ENCODE data around the gene YARS1. TPM values are rescaled to one million over a fixed set of nuclear protein-coding genes. Genes with fewer than 3 reads are reported as not detected.

The YARS1 gene
- total RNA-seq, 6 donors from 2014 or later, result 82.1 to 110 (median 95.1) TPM

GRCh38 chr1:32782086-32782485 is 35.1 kb downstream of the YARS1 start:
- Histone ChIP-seq H3K36me3 (peaks cover 31 to 100% (median 82%) of the 10 kb centered on the region in 4 donors), H3K4me1 (peaks cover 0 to 5% (median 0%) of the 10 kb centered on the region in 4 donors), H3K4me3 (no peak overlapping the region), H3K27ac (no peak overlapping the region), H3K9me3 (no peaks in the 10 kb centered on the region), H3K27me3 (no peaks in the 10 kb centered on the region)
- ATAC-seq (ENCODE audit: low FRiP score in 2 of 2) (no peak), DNase-seq (no peak)
- 88 to 90% methylated on average over 5 of the region's 5 CpGs for WGBS, 2 donors
- TF ChIP-seq POLR2AphosphoS5 (IDR thresholded peaks at IDR 0.05) (no peak), EP300 (IDR thresholded peaks at IDR 0.05) (no peak), CTCF (IDR thresholded peaks at IDR 0.05) (no peak), POLR2A (IDR thresholded peaks at IDR 0.05) (no peak)

- Histone ChIP-seq H3K36me3 (peaks cover 24 to 100% (median 81%) of the 10 kb centered on the region in 4 donors), H3K4me3 (no peak overlapping the region), H3K4me1 (peaks cover 0 to 4% (median 1%) of the 10 kb centered on the region in 4 donors), H3K27me3 (no peaks in the 10 kb centered on the region), H3K27ac (no peak overlapping the region), H3K9me3 (no peaks in the 10 kb centered on the region)
- WGBS, 2 donors, result 80 to 90% methylated on average over 6 to 8 of the region's 8 CpGs
- no peak for TF ChIP-seq POLR2A (IDR thresholded peaks at IDR 0.05)
- no peak for TF ChIP-seq EP300 (IDR thresholded peaks at IDR 0.05)
- TF ChIP-seq POLR2AphosphoS5 (IDR thresholded peaks at IDR 0.05), result no peak
- no peak for TF ChIP-seq CTCF (IDR thresholded peaks at IDR 0.05)
- DNase-seq (no peak), ATAC-seq (ENCODE audit: low FRiP score in 2 of 2) (no peak)
These were observed 36.4 kb downstream of the YARS1 start for GRCh38 chr1:32780628-32781234.

- no peaks in the 10 kb centered on the region for H3K9me3 ChIP-seq
- H3K4me3 ChIP-seq, result no peak overlapping the region
- ATAC-seq (ENCODE audit: low FRiP score in 2 of 2) (no peak), DNase-seq (no peak)
- peaks cover 21 to 100% (median 81%) of the 10 kb centered on the region in 4 donors for H3K36me3 ChIP-seq
- H3K27me3 ChIP-seq, result no peaks in the 10 kb centered on the region
- H3K4me1 ChIP-seq, result peaks cover 0 to 10% (median 7%) of the 10 kb centered on the region in 4 donors
- no peak for TF ChIP-seq EP300 (IDR thresholded peaks at IDR 0.05)
- TF ChIP-seq POLR2AphosphoS5 (IDR thresholded peaks at IDR 0.05), result no peak
- TF ChIP-seq POLR2A (IDR thresholded peaks at IDR 0.05), result no peak
- no peak for TF ChIP-seq CTCF (IDR thresholded peaks at IDR 0.05)
- 89 to 100% methylated on average over 6 to 8 of the region's 8 CpGs for WGBS, 2 donors
- H3K27ac ChIP-seq, result peak overlapping the region in 1 of 4 donors; percentile 12
These were observed 37.2 kb downstream of the YARS1 start for GRCh38 chr1:32780005-32780404.

GRCh38 chr1:32779242-32779641 is 37.9 kb downstream of the YARS1 start:
- H3K27me3 ChIP-seq, result no peaks in the 10 kb centered on the region
- peaks cover 21 to 100% (median 82%) of the 10 kb centered on the region in 4 donors for H3K36me3 ChIP-seq
- DNase-seq (no peak), ATAC-seq (ENCODE audit: low FRiP score in 2 of 2) (no peak)
- no peak for TF ChIP-seq POLR2A (IDR thresholded peaks at IDR 0.05)
- TF ChIP-seq EP300 (IDR thresholded peaks at IDR 0.05), result no peak
- 93 to 94% methylated on average over 5 of the region's 5 CpGs for WGBS, 2 donors
- H3K4me1 ChIP-seq, result peaks cover 0 to 12% (median 10%) of the 10 kb centered on the region in 4 donors
- no peak overlapping the region for H3K4me3 ChIP-seq
- H3K9me3 ChIP-seq, result no peaks in the 10 kb centered on the region
- no peak overlapping the region for H3K27ac ChIP-seq

- peaks cover 5 to 85% (median 61%) of the 10 kb centered on the region in 4 donors for H3K36me3 ChIP-seq
- peaks cover 12 to 27% (median 13%) of the 10 kb centered on the region in 4 donors for H3K4me1 ChIP-seq
- no peaks in the 10 kb centered on the region for H3K9me3 ChIP-seq
- no peaks in the 10 kb centered on the region for H3K27me3 ChIP-seq
- H3K27ac ChIP-seq, result peak overlapping the region in 3 of 4 donors; percentile 15 to 73 (median 54)
- TF ChIP-seq POLR2A (IDR thresholded peaks at IDR 0.05), result no peak
- TF ChIP-seq CTCF (IDR thresholded peaks at IDR 0.05), result no peak
- TF ChIP-seq EP300 (IDR thresholded peaks at IDR 0.05), result no peak
- TF ChIP-seq POLR2AphosphoS5 (IDR thresholded peaks at IDR 0.05), result no peak
- ATAC-seq (ENCODE audit: low FRiP score in 2 of 2) (no peak), DNase-seq (no peak)
- 71 to 74% methylated on average over 13 of the region's 13 CpGs for WGBS, 2 donors
- H3K4me3 ChIP-seq, result no peak overlapping the region
These were observed 41.4 kb downstream of the YARS1 start for GRCh38 chr1:32775640-32776337.
